Liver (tissue), 9 donors: ENCODE measurements around the gene TEX28. TPM values are rescaled to one million over a fixed set of nuclear protein-coding genes. Genes with fewer than 3 reads are reported as not detected.

Experiments
- DNase-seq: peaks from one replicate; pipeline ENCODE4 v3.0.0-alpha.2; 2017; ENCODE audit warnings: low spot score
- H3K27ac ChIP-seq, 2 donors: one replicate each; pipeline ENCODE4 v1.7.0; 2013; ENCODE audit warnings: inconsistent platforms in 2 of 2, low read length in 2 of 2, control low read depth in 1 of 2, low read depth in 1 of 2, mild to moderate bottlenecking in 1 of 2
- H3K27me3 ChIP-seq, 4 donors: one replicate each; pipeline versions ENCODE4 v1.6.1 to v1.7.0; 2013; ENCODE audit warnings: low read length in 3 of 4, inconsistent platforms in 1 of 4, mild to moderate bottlenecking in 1 of 4, moderate library complexity in 1 of 4; ENCODE audit not compliant: control insufficient read depth in 4 of 4, insufficient read depth in 4 of 4
- H3K36me3 ChIP-seq, 4 donors: one replicate each; pipeline versions ENCODE4 v1.6.1 to v1.7.0; 2013; ENCODE audit warnings: low read length in 3 of 4, mild to moderate bottlenecking in 3 of 4, low read depth in 1 of 4, moderate library complexity in 1 of 4; ENCODE audit not compliant: control insufficient read depth in 4 of 4, insufficient read depth in 3 of 4
- H3K4me1 ChIP-seq, 4 donors: one replicate each; pipeline versions ENCODE4 v1.6.1 to v1.7.0; 2013; ENCODE audit warnings: low read length in 3 of 4, mild to moderate bottlenecking in 3 of 4, moderate library complexity in 1 of 4; ENCODE audit not compliant: control insufficient read depth in 4 of 4, insufficient read depth in 4 of 4
- H3K4me3 ChIP-seq, 3 donors: one replicate each; pipeline versions ENCODE4 v1.6.1 to v1.7.0; 2013; ENCODE audit warnings: low read length in 3 of 3, control low read depth in 1 of 3, low read depth in 1 of 3, mild to moderate bottlenecking in 1 of 3
- H3K9ac ChIP-seq, 2 donors: one replicate each; pipeline ENCODE4 v1.7.0; 2013; ENCODE audit warnings: low read length in 2 of 2, mild to moderate bottlenecking in 2 of 2, moderate library complexity in 2 of 2, control low read depth in 1 of 2, low read depth in 1 of 2
- H3K9me3 ChIP-seq, 4 donors: one replicate each; pipeline versions ENCODE4 v1.6.1 to v1.7.0; 2013; ENCODE audit warnings: low read length in 3 of 4; ENCODE audit not compliant: control insufficient read depth in 4 of 4
- ATF3 ChIP-seq: IDR thresholded peaks from 2 replicates; pipeline ENCODE4 v1.6.1; 2016; ENCODE audit warnings: antibody characterized with exemption
- EGR1 ChIP-seq, 2 donors: IDR thresholded peaks; 2 replicates each; pipeline ENCODE4 v1.6.1; 2016 to 2018; ENCODE audit warnings: antibody characterized with exemption in 2 of 2, low read depth in 2 of 2
- FOXA1 ChIP-seq: IDR thresholded peaks from 2 replicates; pipeline ENCODE4 v1.6.1; 2016; ENCODE audit warnings: antibody characterized with exemption
- FOXA2 ChIP-seq: IDR thresholded peaks from 2 replicates; pipeline ENCODE4 v1.6.1; 2016; ENCODE audit warnings: antibody characterized with exemption
- HNF4A ChIP-seq, 2 donors: conservative IDR thresholded peaks; 2 replicates each; pipeline ENCODE4 v1.6.1; 2016; ENCODE audit warnings: antibody characterized with exemption in 2 of 2, mild to moderate bottlenecking in 2 of 2
- HNF4G ChIP-seq: IDR thresholded peaks from 2 replicates; pipeline ENCODE4 v1.6.1; 2016; ENCODE audit warnings: antibody characterized with exemption
- JUND ChIP-seq, 2 donors: IDR thresholded peaks; 2 replicates each; pipeline ENCODE4 v1.6.1; 2016; ENCODE audit warnings: antibody characterized with exemption in 2 of 2
- MAX ChIP-seq: IDR thresholded peaks from 2 replicates; pipeline ENCODE4 v1.6.1; 2016; ENCODE audit warnings: antibody characterized with exemption
- RAD21 ChIP-seq, 2 donors: IDR thresholded peaks; 2 replicates each; pipeline ENCODE4 v1.6.1; 2016; ENCODE audit warnings: antibody characterized with exemption in 2 of 2, mild to moderate bottlenecking in 2 of 2
- RXRA ChIP-seq, 2 donors: IDR thresholded peaks; 2 replicates each; pipeline ENCODE4 v1.6.1; 2017 to 2018; ENCODE audit warnings: antibody characterized with exemption in 2 of 2, mild to moderate bottlenecking in 1 of 2
- SP1 ChIP-seq: IDR thresholded peaks from 2 replicates; pipeline ENCODE4 v1.6.1; 2018; ENCODE audit warnings: antibody characterized with exemption, mild to moderate bottlenecking
- YY1 ChIP-seq: IDR thresholded peaks from 2 replicates; pipeline ENCODE4 v1.6.1; 2016; ENCODE audit warnings: antibody characterized with exemption, mild to moderate bottlenecking
- WGBS: extraction: QIAGEN DNeasy Blood & Tissue Kit; methylation state at CpG from one replicate; pipeline ENCODE4 v1.1.7; 2013; 5-methylcytosine and 5-hydroxymethylcytosine counted together
- polyA plus RNA-seq, 2 donors: library from polyadenylated mRNA; stranded (reverse) in 1 of 2; unstranded in 1 of 2; fragments of 200-250 nt in 1 of 2; fragments of >200 nt in 1 of 2; fragmentation: Nextera tagmentation in 1 of 2; extraction: Ambion mirVana in 1 of 2; gene quantifications; one replicate each; pipeline versions ENCODE4 v1.2.1 to v1.2.3, GENCODE V29; 2013 to 2015
- total RNA-seq, 2 donors: library from RNA; depleted of rRNA; stranded (reverse); fragments of >200 nt; gene quantifications; one replicate each; pipeline ENCODE4 v1.2.3, GENCODE V29; 2014
- TF ChIP-seq, protein P1 (sequence below): fragments of 150-350 bp; IDR thresholded peaks from 2 replicates; pipeline ENCODE4 v1.5.1; 2017; ENCODE audit warnings: improper control_type of control experiment, low read depth, low read length; ENCODE audit not compliant: missing input control
- TF ChIP-seq, protein P2 (sequence below): IDR thresholded peaks from 2 replicates; pipeline ENCODE4 v1.6.1; 2016; ENCODE audit warnings: antibody characterized with exemption, mild to moderate bottlenecking
- donor health status: healthy.
- donor health status: healthy.
- donor health status: healthy.
- donor health status: healthy.
- donor health status: healthy.

TEX28 gene
- total and polyA plus RNA-seq, 4 donors: not detected

- no peak for DNase-seq
- 97% methylated on average over 29 of the region's 29 CpGs for WGBS
- no peak for TF ChIP-seq HNF4A (conservative IDR thresholded peaks at IDR 0.05)
- Histone ChIP-seq H3K9me3 (no peaks in the 10 kb centered on the region), H3K27ac (no peak overlapping the region), H3K4me1 (no peaks in the 10 kb centered on the region), H3K36me3 (no peaks in the 10 kb centered on the region), H3K27me3 (no peaks in the 10 kb centered on the region), H3K4me3 (no peak overlapping the region), H3K9ac (no peak overlapping the region)
Observed at GRCh38 chrX:154332561-154332960, 37.6 kb upstream of the TEX28 start.

DNA sequence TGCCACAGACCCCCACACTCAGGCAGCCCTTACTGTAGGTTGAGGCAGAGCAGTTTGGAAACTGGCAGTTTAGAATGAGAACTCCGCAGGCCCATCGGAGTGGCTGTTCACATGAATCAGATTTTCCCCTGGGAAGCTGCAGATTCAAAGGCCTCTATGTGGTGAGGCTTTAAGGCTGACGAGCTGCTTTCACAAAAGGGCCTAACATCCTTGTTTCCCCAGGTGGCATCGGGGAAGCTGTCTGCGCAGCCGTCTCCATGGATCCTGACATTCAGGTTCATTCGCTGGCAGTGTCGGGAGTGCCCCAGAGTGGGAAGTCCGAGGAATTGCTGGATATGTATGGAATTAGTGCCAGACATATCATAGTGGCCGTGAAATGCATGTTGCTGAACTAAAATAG lies 34.4 kb upstream of the TEX28 start:
- Histone ChIP-seq H3K36me3 (no peaks in the 10 kb centered on the region), H3K9me3 (no peaks in the 10 kb centered on the region), H3K27ac (no peak overlapping the region), H3K27me3 (no peaks in the 10 kb centered on the region), H3K9ac (no peak overlapping the region), H3K4me1 (peaks cover 0 to 5% (median 0%) of the 10 kb centered on the region in 4 donors), H3K4me3 (no peak overlapping the region)
- WGBS: 92% methylated on average over 10 of the region's 10 CpGs
- no peak for DNase-seq
- TF ChIP-seq RAD21 (IDR thresholded peaks at IDR 0.05) (no peak), RXRA (IDR thresholded peaks at IDR 0.05) (no peak), MAX (no peak)

GRCh38 chrX:154328646-154329045 lies 33.7 kb upstream of the TEX28 start:
- no peak for DNase-seq
- Histone ChIP-seq H3K36me3 (no peaks in the 10 kb centered on the region), H3K9me3 (no peaks in the 10 kb centered on the region), H3K27me3 (no peaks in the 10 kb centered on the region), H3K4me1 (peaks cover 0 to 5% (median 0%) of the 10 kb centered on the region in 4 donors), H3K27ac (no peak overlapping the region), H3K9ac (no peak overlapping the region), H3K4me3 (no peak overlapping the region)
- 97% methylated on average over 5 of the region's 5 CpGs for WGBS
- TF ChIP-seq RXRA (IDR thresholded peaks at IDR 0.05) (no peak), YY1 (no peak), RAD21 (IDR thresholded peaks at IDR 0.05) (no peak), FOXA1 (no peak), JUND (IDR thresholded peaks at IDR 0.05) (no peak), ATF3 (no peak)
- TF ChIP-seq, protein P1, sequence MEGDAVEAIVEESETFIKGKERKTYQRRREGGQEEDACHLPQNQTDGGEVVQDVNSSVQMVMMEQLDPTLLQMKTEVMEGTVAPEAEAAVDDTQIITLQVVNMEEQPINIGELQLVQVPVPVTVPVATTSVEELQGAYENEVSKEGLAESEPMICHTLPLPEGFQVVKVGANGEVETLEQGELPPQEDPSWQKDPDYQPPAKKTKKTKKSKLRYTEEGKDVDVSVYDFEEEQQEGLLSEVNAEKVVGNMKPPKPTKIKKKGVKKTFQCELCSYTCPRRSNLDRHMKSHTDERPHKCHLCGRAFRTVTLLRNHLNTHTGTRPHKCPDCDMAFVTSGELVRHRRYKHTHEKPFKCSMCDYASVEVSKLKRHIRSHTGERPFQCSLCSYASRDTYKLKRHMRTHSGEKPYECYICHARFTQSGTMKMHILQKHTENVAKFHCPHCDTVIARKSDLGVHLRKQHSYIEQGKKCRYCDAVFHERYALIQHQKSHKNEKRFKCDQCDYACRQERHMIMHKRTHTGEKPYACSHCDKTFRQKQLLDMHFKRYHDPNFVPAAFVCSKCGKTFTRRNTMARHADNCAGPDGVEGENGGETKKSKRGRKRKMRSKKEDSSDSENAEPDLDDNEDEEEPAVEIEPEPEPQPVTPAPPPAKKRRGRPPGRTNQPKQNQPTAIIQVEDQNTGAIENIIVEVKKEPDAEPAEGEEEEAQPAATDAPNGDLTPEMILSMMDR: no peak

GRCh38 chrX:154327038-154327820 lies 32.3 kb upstream of the TEX28 start:
- 39% methylated on average over 11 of the region's 11 CpGs for WGBS
- Histone ChIP-seq H3K9ac (no peak overlapping the region), H3K4me3 (no peak overlapping the region)

More at GRCh38 chrX:154327038-154327820, 32.3 kb upstream of the TEX28 start:
- H3K4me1 ChIP-seq: peaks cover 0 to 5% (median 0%) of the 10 kb centered on the region in 4 donors
- no peaks in the 10 kb centered on the region for H3K36me3 ChIP-seq
- H3K27ac ChIP-seq: no peak overlapping the region
- TF ChIP-seq, protein P1: no peak
- TF ChIP-seq SP1: no peak
- no peak for TF ChIP-seq EGR1 (IDR thresholded peaks at IDR 0.05; ENCODE audit: low read depth in 2 of 2)
- TF ChIP-seq, protein P2, sequence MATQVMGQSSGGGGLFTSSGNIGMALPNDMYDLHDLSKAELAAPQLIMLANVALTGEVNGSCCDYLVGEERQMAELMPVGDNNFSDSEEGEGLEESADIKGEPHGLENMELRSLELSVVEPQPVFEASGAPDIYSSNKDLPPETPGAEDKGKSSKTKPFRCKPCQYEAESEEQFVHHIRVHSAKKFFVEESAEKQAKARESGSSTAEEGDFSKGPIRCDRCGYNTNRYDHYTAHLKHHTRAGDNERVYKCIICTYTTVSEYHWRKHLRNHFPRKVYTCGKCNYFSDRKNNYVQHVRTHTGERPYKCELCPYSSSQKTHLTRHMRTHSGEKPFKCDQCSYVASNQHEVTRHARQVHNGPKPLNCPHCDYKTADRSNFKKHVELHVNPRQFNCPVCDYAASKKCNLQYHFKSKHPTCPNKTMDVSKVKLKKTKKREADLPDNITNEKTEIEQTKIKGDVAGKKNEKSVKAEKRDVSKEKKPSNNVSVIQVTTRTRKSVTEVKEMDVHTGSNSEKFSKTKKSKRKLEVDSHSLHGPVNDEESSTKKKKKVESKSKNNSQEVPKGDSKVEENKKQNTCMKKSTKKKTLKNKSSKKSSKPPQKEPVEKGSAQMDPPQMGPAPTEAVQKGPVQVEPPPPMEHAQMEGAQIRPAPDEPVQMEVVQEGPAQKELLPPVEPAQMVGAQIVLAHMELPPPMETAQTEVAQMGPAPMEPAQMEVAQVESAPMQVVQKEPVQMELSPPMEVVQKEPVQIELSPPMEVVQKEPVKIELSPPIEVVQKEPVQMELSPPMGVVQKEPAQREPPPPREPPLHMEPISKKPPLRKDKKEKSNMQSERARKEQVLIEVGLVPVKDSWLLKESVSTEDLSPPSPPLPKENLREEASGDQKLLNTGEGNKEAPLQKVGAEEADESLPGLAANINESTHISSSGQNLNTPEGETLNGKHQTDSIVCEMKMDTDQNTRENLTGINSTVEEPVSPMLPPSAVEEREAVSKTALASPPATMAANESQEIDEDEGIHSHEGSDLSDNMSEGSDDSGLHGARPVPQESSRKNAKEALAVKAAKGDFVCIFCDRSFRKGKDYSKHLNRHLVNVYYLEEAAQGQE: no peak
- TF ChIP-seq HNF4A (conservative IDR thresholded peaks at IDR 0.05): no peak
- no peak for TF ChIP-seq JUND (IDR thresholded peaks at IDR 0.05)
- no peak for TF ChIP-seq FOXA2
- TF ChIP-seq HNF4G: no peak
- no peaks in the 10 kb centered on the region for H3K9me3 ChIP-seq
- no peak for DNase-seq
- no peaks in the 10 kb centered on the region for H3K27me3 ChIP-seq
